HG03457 (cell line): ENCODE data around the gene KRT25.

ENCODE experiments used
- ATAC-seq: cut with Tn5 transposase; IDR thresholded peaks from one replicate; pipeline ENCODE4 v1.9.1; 2021; ENCODE audit warnings: moderate number of reproducible peaks; ENCODE audit not compliant: unreplicated experiment

KRT25 gene

GRCh38 chr17:40755231-40755630 lies at the start of gene KRT25:
Gene KRT25, minus strand, starts transcription at chr17:40755331. Its CDS starts 60 bp downstream, at chr17:40755271.
- no peak for ATAC-seq

GRCh38 chr17:40803617-40804082 lies 48.5 kb upstream of the KRT25 start:
- no peak for ATAC-seq

- ATAC-seq: no peak
Measured at GRCh38 chr17:40801157-40801556, 46.0 kb upstream of the KRT25 start.

- ATAC-seq: no peak
Measured at GRCh38 chr17:40800381-40800780, 45.2 kb upstream of the KRT25 start.

- ATAC-seq: no peak
Measured at GRCh38 chr17:40799859-40800258, 44.7 kb upstream of the KRT25 start, which contains the start of gene KRT28. Gene KRT28, minus strand, starts transcription at chr17:40799959. Its CDS starts 66 bp downstream, at chr17:40799893.

- no peak for ATAC-seq
Measured at GRCh38 chr17:40796846-40797245, 41.7 kb upstream of the KRT25 start.

GRCh38 chr17:40795019-40795667 lies 40.0 kb upstream of the KRT25 start:
- ATAC-seq: no peak

- no peak for ATAC-seq
Measured at GRCh38 chr17:40794466-40794865, 39.3 kb upstream of the KRT25 start.

GRCh38 chr17:40793832-40794231 lies 38.7 kb upstream of the KRT25 start:
- ATAC-seq: no peak

- ATAC-seq: no peak
Measured at GRCh38 chr17:40791787-40792436, 36.8 kb upstream of the KRT25 start.

- ATAC-seq: no peak
Measured at GRCh38 chr17:40791111-40791510, 36.0 kb upstream of the KRT25 start.

GRCh38 chr17:40782450-40782849 lies 27.3 kb upstream of the KRT25 start, which contains the start of gene KRT27:
Gene KRT27, minus strand, starts transcription at chr17:40782550. Its CDS starts 57 bp downstream, at chr17:40782493.
- no peak for ATAC-seq

GRCh38 chr17:40779181-40779909 lies 24.2 kb upstream of the KRT25 start:
- no peak for ATAC-seq

- ATAC-seq: no peak
Measured at GRCh38 chr17:40778461-40778860, 23.3 kb upstream of the KRT25 start.

- ATAC-seq: no peak
Measured at GRCh38 chr17:40777971-40778370, 22.8 kb upstream of the KRT25 start.

- no peak for ATAC-seq
Measured at GRCh38 chr17:40777459-40777858, 22.3 kb upstream of the KRT25 start.

- ATAC-seq: no peak
Measured at GRCh38 chr17:40775945-40776344, 20.8 kb upstream of the KRT25 start.

GRCh38 chr17:40772101-40772500 lies 17.0 kb upstream of the KRT25 start, which contains the start of gene KRT26:
Gene KRT26, minus strand, starts transcription at chr17:40772201. Its CDS starts 88 bp downstream, at chr17:40772113.
- ATAC-seq: no peak

GRCh38 chr17:40765657-40766056 lies 10.5 kb upstream of the KRT25 start:
- no peak for ATAC-seq

GRCh38 chr17:40763752-40764151 lies 8.6 kb upstream of the KRT25 start:
- no peak for ATAC-seq
